HuH-7 (cell line): ENCODE measurements around the gene ZNF280A.
"Not testable (repeated sequence)": the region's sequence is repeated elsewhere in the genome, so short reads cannot be mapped to it uniquely, and the experiment has no call there.

Experiments
- DNase-seq: peaks from one replicate; pipeline ENCODE4 v3.0.0; 2011; ENCODE audit warnings: low spot score

Gene ZNF280A

GRCh38 chr22:22545084-22545483 is 25.0 kb upstream of the ZNF280A start:
- DNase-seq: no peak

GRCh38 chr22:22538226-22538989 is 18.3 kb upstream of the ZNF280A start:
- no peak for DNase-seq

GRCh38 chr22:22536916-22537315 is 16.8 kb upstream of the ZNF280A start:
- no peak for DNase-seq

- no peak for DNase-seq
Measured at GRCh38 chr22:22536515-22536914, 16.4 kb upstream of the ZNF280A start.

GRCh38 chr22:22535662-22536061 is 15.6 kb upstream of the ZNF280A start:
- no peak for DNase-seq

GRCh38 chr22:22534604-22535415 is 14.7 kb upstream of the ZNF280A start:
- no peak for DNase-seq

GRCh38 chr22:22533863-22534262 is 13.8 kb upstream of the ZNF280A start:
- no peak for DNase-seq

GRCh38 chr22:22533417-22533816 is 13.3 kb upstream of the ZNF280A start:
- no peak for DNase-seq

GRCh38 chr22:22532547-22533071 is 12.5 kb upstream of the ZNF280A start:
- not testable (repeated sequence) for DNase-seq

GRCh38 chr22:22531770-22532546 is 11.9 kb upstream of the ZNF280A start:
- DNase-seq: no peak

- DNase-seq: no peak
Measured at GRCh38 chr22:22528780-22529179, 8.7 kb upstream of the ZNF280A start.

- no peak for DNase-seq
Measured at GRCh38 chr22:22527312-22527711, 7.2 kb upstream of the ZNF280A start.

- no peak for DNase-seq
Measured at GRCh38 chr22:22526125-22526912, 6.2 kb upstream of the ZNF280A start.

- no peak for DNase-seq
Measured at GRCh38 chr22:22523494-22523893, 3.4 kb upstream of the ZNF280A start.

GRCh38 chr22:22521631-22522030 is 1.6 kb upstream of the ZNF280A start:
- no peak for DNase-seq

GRCh38 chr22:22520667-22521602 is 865 bp upstream of the ZNF280A start:
- DNase-seq: no peak

GRCh38 chr22:22519591-22519990 is 479 bp downstream of the ZNF280A start:
- DNase-seq: peak; percentile 25

- no peak for DNase-seq
Measured at GRCh38 chr22:22516992-22517391, 3.1 kb downstream of the ZNF280A start.

GRCh38 chr22:22515890-22516289 is 4.2 kb downstream of the ZNF280A start:
- no peak for DNase-seq

- DNase-seq: not testable (repeated sequence)
Measured at GRCh38 chr22:22514431-22514830, 5.6 kb downstream of the ZNF280A start.
